Activated CD4-positive, alpha-beta T cell treated with anti-CD3 and anti-CD28 coated beads, Interleukin-2, amount 50 U/mL, for 24 hours (primary cell): ENCODE data around the gene ZMIZ1.

Experiments
- DNase-seq, 2 donors: peaks; one replicate each; pipeline ENCODE4 v3.0.0-alpha.2; 2020; ENCODE audit warnings: low read depth in 1 of 2, low spot score in 1 of 2

ZMIZ1 gene

GRCh38 chr10:79243181-79244067, 174.7 kb downstream of the ZMIZ1 start:
- peak; percentile 48 to 50 for DNase-seq

DNA sequence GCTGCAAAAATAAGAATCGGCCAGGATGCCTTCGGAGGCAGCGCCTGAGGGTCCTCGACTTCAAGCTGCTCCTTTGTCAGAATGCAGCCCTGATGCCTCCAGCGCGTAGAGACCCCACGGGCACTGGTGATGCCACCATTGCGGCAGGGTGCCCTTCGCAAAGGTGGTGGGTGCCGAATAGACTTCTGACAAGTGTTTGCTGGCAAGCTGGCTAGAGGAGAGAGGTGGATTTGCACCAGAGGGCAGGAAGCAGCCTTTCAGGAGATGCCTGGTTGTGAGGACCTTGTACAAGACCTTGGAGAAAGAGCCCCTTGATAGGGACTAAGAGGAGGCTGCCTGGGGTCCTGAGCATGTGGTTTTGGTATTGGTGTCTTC, 175.3 kb downstream of the ZMIZ1 start:
- no peak for DNase-seq

DNA sequence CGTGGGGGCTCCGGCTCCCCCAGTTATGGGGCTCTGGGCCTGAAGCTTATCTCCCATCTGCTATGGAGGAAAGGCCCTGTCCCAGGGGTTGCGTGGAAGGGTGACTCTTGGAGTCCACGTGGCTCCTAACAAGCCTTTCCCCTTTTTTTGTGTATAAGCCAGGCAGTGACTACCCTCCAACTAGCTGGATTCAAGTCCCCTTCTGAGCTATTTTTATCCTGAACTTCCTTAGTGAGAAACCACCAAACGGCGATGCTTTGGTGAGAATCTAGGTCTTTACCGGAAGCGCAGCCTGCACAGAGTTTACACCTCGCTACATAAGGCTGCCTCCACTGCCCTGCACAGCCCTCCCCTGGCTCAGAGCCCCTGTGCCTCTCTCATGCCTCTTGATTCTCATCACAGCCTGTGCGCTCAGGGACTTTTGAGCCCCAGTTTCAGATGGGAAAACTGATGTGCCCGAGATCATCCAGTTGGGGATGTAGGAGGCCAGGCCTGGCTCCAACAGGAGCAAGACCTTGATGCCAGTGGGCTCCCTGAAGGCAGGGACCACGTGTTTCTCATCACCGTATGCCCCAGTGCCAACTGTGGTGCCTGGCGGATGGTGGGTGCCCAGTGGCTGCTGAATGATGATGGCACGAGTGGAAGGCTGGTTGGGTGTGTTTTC, 176.2 kb downstream of the ZMIZ1 start:
- DNase-seq = no peak

- no peak for DNase-seq
These were observed 176.9 kb downstream of the ZMIZ1 start for GRCh38 chr10:79245539-79246208.

- no peak for DNase-seq
These were observed 177.4 kb downstream of the ZMIZ1 start for GRCh38 chr10:79246209-79246581.

DNA sequence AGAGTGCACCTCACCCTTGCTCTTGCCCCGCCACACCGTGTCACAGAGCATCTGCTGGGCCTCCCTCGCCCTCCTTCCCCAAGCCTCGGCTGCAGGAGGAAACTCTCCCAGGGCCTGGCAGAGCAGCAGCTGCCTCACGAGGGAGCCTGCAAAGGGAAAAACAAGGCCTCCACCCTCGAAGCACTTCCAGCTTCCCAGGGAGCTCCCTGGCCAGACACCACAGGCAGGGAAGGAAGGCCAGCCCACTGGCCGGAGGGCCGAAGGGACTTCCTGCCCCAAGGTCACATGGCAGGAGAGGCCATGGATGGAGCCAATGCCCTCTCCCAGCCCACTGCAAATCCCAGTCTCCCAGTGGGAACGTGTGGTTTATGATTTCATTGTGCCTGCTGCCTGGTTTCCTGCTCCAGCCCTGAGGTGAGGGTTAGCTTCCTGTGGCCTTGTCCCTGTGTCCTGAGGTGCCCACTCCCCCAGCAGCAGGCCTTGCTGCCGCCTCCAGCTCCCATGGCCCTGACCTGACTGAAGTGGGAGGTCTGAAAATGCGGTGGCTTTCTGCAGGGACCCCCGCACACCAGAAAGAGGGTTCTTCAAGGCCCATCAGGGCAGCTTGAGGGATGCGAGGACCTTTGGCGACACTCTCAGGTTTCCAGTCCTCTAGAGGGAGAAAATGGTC, 178.0 kb downstream of the ZMIZ1 start:
- DNase-seq = no peak

DNA sequence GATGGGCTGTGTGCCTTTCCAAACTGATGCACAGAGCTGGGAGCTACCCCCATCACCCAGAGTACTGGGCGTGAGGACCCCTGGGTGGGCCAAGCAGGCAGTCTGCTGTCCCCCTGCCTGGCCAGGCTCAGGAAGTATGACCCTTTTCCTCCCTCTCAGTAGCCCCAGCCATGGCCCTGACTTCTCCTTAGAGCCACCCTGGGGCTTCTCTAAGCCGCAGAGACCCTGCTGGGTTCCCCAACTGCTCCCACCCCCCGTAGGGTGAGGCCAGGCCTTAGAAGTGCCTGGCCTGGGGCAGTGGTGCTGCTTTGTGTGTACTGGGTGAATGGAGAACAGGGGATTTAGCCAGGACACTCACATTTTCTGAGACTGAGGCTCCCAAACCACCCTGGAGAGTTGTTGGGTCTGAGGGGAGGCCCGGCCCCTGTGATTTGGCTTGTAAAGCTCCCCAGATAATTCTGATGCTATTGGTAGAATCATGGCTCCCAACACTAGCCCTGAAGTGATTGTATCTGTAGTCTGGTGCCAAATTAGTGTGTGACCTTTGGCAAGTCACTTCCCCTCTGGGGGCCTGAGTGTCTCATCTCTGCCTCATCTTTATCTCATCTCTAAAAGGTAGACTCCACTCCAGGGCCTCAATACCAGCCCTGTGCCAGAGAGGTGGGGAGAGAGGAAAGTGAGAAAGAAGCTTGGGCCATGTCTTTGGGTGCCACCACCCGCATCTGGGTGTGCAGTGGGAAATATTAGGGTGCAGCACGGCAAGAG, 178.8 kb downstream of the ZMIZ1 start:
- DNase-seq = no peak

GRCh38 chr10:79248341-79249185, 179.8 kb downstream of the ZMIZ1 start:
- no peak for DNase-seq

GRCh38 chr10:79249186-79250121, 180.7 kb downstream of the ZMIZ1 start:
- DNase-seq = no peak

GRCh38 chr10:79250259-79250658, 181.5 kb downstream of the ZMIZ1 start:
- DNase-seq = no peak

DNA sequence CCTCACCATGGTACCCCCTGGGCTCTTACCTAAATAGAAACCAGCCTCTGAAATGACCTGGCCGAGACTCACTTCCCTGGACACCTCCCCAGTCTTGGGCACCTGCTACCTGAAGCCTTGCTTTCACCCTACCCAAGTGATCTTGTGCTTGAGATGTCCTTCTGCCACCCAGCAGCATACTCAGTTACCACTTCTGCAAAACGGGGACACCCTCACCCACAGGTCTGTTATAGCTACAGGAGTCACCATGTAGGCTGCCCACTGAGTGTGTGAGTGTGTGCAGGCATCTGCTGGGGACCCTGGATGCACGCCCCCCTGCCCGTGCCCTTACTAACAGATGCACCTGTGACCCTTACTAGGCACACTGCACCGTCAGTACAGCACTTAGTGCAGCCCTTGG, 183.7 kb downstream of the ZMIZ1 start:
- no peak for DNase-seq

GRCh38 chr10:79252971-79253370, 184.2 kb downstream of the ZMIZ1 start:
- DNase-seq = no peak

- no peak for DNase-seq
These were observed 184.9 kb downstream of the ZMIZ1 start for GRCh38 chr10:79253704-79254103.

DNA sequence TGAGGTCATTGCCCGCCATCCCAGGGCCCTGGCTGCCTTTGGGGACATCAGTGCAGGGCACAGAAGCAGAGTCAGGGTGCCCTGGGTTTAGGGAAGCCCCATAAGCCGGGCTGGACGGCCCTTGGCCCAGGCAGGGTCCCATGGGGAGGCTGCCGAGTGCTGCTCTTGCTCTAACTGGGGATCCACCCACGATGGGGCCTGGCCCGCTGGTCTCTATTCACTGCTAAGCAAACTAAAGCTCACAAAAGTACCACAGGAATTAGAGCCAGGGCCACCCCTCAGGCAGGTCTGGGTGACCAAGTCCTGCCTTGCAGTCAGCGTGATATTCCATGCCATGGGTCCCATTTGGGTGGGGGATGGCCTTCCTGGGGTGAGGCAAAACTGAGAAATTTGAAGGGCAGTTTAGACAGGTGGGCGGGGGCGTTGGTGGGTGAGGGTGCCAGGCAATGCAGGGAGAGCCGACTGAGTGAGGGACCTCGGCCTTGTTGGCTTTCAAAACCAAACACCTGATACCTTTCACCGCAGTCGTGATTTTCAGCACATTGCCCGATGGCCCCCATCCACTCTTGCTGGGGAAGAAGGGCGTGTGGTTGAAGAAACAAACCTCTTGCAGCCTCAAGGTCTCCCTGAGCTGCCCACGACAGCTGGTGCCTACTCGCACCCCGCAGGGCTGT, 185.7 kb downstream of the ZMIZ1 start:
- no peak for DNase-seq

DNA sequence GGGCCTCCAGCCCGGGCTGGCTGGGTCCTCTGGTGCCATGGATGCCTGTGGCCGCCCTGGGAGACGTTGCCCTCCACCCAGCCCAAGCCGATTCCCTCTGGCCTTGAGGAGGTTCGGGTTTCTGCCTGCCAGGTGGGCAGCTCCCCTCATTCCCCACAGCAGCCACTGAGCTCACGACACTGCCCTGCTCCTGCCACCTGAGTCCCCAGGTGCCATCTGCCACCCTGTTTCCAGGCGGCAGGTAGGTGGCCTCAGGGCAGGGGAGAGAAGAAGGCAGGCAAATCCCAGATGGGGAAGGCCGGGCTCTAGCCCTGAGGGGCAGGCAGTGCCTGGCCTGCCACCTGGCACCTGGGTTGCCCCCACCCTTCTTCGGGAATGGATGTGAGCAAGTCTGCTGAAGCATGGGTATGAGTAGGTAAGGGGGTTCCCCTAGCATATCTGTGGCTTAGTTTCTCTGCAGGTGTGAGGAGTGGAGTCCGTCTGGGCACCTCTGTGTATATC, 186.3 kb downstream of the ZMIZ1 start:
- DNase-seq = no peak

DNA sequence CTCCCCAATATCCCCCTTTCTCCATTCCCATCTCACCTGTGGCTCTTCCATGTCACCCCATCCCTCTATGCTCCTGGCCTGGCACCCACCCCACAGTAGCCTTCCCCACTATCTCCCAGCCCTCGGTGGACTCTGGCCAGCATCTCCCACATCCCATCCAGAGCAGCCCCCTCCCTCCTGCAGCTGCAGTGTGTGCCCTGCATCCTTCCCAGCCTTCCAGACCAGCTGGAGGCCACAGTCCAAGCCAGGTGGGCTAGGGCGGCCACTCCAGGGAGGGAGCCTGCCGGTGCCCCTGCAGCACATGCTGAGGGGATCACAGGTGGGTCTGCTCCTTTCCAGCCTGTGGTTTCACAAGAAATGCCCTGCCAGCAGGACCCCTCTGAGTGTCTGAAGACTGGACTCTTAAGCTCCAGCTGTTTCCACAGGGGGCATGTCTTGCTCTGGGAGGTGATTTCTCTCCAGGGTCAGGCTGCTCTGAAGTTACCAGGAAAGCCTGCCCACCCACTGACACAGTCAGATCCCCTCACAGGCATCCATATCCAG, 187.6 kb downstream of the ZMIZ1 start:
- DNase-seq = no peak

GRCh38 chr10:79258894-79259293, 190.1 kb downstream of the ZMIZ1 start:
- DNase-seq = no peak

DNA sequence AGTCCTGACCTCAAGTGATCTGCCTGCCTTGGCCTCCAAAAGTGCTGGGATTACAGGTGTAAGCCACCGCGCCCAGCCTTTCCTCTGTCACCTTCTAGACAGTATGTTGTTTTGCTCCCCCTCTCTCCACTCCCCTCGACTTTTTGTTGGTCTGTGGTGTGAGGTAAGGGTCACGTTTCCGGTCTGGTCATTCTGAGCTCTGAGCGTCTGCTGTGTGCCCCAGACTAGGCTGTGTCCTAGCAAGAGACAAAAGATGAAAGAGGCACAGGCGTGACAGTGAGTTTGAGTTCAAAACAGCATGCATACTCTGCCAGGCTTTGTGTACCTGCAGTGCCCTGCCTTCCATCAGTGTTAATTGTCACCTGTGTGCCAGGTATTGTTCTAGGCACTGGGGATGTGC, 191.1 kb downstream of the ZMIZ1 start:
- no peak for DNase-seq
